Renal cortical epithelial cell (primary cell): ENCODE measurements around the gene ULK1. TPM values are rescaled to one million over a fixed set of nuclear protein-coding genes. Genes with fewer than 3 reads are reported as not detected.
"Not testable (repeated sequence)": the region's sequence is repeated elsewhere in the genome, so short reads cannot be mapped to it uniquely, and the experiment has no call there.

ENCODE experiments used
- DNase-seq: peaks from one replicate; pipeline ENCODE4 v3.0.0-alpha.2; 2011; ENCODE audit warnings: low read depth
- total RNA-seq: library from RNA; depleted of rRNA; stranded (reverse); fragments of >200 nt; gene quantifications from 2 replicates; pipeline ENCODE4 v1.2.3, GENCODE V29; 2014

The ULK1 gene
- total RNA-seq, 1 donor from 2014 or later = 39.0 TPM

GRCh38 chr12:131861261-131862083 is 33.0 kb upstream of the ULK1 start:
- no peak for DNase-seq

GRCh38 chr12:131862084-131862441 is 32.4 kb upstream of the ULK1 start:
- no peak for DNase-seq

- DNase-seq = no peak
These were observed 31.8 kb upstream of the ULK1 start for GRCh38 chr12:131862600-131862993.

- peak; percentile 13 for DNase-seq
These were observed 31.3 kb upstream of the ULK1 start for GRCh38 chr12:131862994-131863710.

- DNase-seq = no peak
These were observed 30.6 kb upstream of the ULK1 start for GRCh38 chr12:131863711-131864396.

GRCh38 chr12:131864469-131864868 is 30.0 kb upstream of the ULK1 start:
- DNase-seq = no peak

GRCh38 chr12:131865180-131865875 is 29.1 kb upstream of the ULK1 start:
- peak; percentile 18 for DNase-seq

- DNase-seq = no peak
These were observed 27.0 kb upstream of the ULK1 start for GRCh38 chr12:131867471-131867870.

- no peak for DNase-seq
These were observed 26.3 kb upstream of the ULK1 start for GRCh38 chr12:131867891-131868675.

GRCh38 chr12:131869871-131870418 is 24.5 kb upstream of the ULK1 start:
- DNase-seq = peak; percentile 73

- DNase-seq = no peak
These were observed 22.7 kb upstream of the ULK1 start for GRCh38 chr12:131871677-131872076.

GRCh38 chr12:131872154-131873051 is 22.0 kb upstream of the ULK1 start:
- peak; percentile 77 for DNase-seq

- DNase-seq = no peak
These were observed 21.1 kb upstream of the ULK1 start for GRCh38 chr12:131873293-131873692.

- not testable (repeated sequence) for DNase-seq
These were observed 19.4 kb upstream of the ULK1 start for GRCh38 chr12:131874972-131875371.

GRCh38 chr12:131877216-131877615 is 17.2 kb upstream of the ULK1 start:
- DNase-seq = not testable (repeated sequence)

GRCh38 chr12:131878436-131878835 is 16.0 kb upstream of the ULK1 start:
- not testable (repeated sequence) for DNase-seq

GRCh38 chr12:131882804-131883520 is 11.5 kb upstream of the ULK1 start:
- DNase-seq = no peak

- no peak for DNase-seq
These were observed 10.9 kb upstream of the ULK1 start for GRCh38 chr12:131883521-131883900.

- not testable (repeated sequence) for DNase-seq
These were observed 9.3 kb upstream of the ULK1 start for GRCh38 chr12:131885076-131885475.
